Adrenal gland (tissue), 5 donors: Measurements from ENCODE around the gene C20orf144.

Experiments
- POLR2A ChIP-seq, 2 donors: fragments of 450-650 bp; IDR thresholded peaks; one replicate each; pipeline ENCODE4 v1.6.1; 2017; ENCODE audit warnings: antibody characterized with exemption in 2 of 2, mild to moderate bottlenecking in 2 of 2, moderate library complexity in 1 of 2
- TF ChIP-seq, protein P1 (sequence below), 6 experiments: fragments of 450-650 bp in 4 of 6; fragments of 200-600 bp in 2 of 6; sonication (generic) in 1 of 6; IDR thresholded peaks; 1 replicate in 5 of 6; 2 replicates in 1 of 6; pipeline versions ENCODE4 v1.5.1 to v1.8.0; 2016 to 2021; ENCODE audit warnings: antibody characterized with exemption in 6 of 6, mild to moderate bottlenecking in 2 of 6, moderate library complexity in 1 of 6
- donor health status: DM: no; HTN: no; CAD: no.

DNA sequence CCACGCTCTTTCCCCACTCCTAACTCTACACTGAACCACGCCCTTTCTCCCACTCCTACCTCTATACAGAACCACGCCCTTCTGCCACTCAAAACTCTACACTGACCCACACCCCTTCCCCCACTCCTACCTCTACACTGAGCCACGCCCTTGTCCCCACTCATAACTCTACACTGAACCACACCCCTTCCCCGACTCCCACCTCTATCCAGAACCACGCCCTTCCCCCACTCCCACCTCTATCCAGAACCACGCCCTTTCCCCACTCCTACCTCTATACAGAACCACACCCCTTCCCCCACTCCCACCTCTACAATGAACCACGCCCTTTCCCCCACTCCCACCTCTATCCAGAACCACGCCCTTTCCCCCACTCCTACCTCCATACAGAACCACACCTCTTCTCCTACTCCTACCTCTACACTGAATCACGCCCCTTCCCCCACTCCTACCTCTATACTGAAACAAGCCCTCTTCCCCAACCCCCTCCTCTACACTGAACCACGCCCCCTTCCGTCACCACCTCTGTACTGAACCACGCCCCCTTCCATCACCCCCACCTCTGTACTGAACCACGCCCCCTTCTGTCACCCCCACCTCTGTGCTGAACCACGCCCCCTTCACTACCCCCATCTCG, 47.9 kb downstream of the C20orf144 start:
- TF ChIP-seq, protein P1, sequence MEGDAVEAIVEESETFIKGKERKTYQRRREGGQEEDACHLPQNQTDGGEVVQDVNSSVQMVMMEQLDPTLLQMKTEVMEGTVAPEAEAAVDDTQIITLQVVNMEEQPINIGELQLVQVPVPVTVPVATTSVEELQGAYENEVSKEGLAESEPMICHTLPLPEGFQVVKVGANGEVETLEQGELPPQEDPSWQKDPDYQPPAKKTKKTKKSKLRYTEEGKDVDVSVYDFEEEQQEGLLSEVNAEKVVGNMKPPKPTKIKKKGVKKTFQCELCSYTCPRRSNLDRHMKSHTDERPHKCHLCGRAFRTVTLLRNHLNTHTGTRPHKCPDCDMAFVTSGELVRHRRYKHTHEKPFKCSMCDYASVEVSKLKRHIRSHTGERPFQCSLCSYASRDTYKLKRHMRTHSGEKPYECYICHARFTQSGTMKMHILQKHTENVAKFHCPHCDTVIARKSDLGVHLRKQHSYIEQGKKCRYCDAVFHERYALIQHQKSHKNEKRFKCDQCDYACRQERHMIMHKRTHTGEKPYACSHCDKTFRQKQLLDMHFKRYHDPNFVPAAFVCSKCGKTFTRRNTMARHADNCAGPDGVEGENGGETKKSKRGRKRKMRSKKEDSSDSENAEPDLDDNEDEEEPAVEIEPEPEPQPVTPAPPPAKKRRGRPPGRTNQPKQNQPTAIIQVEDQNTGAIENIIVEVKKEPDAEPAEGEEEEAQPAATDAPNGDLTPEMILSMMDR (IDR thresholded peaks at IDR 0.05): no peak
- no peak for TF ChIP-seq POLR2A (IDR thresholded peaks at IDR 0.05)
